IMR-90 (cell line): Measurements from ENCODE around the gene NT5DC2. TPM values are rescaled to one million over a fixed set of nuclear protein-coding genes. Genes with fewer than 3 reads are reported as not detected.

Experiments used
- CTCF ChIP-seq: conservative IDR thresholded peaks from 2 replicates; pipeline ENCODE4 v1.5.1; 2012; ENCODE audit warnings: mild to moderate bottlenecking, low read depth, low read length, improper control_type of control experiment
- FOS ChIP-seq: fragments of 150-350 bp; IDR thresholded peaks from 2 replicates; pipeline ENCODE4 v1.6.1; 2016; ENCODE audit warnings: low read depth, low read length
- NFE2L2 ChIP-seq: fragments of 150-350 bp; IDR thresholded peaks from 2 replicates; pipeline ENCODE4 v1.6.1; 2016; ENCODE audit warnings: low read depth, mild to moderate bottlenecking, low read length
- POLR2A ChIP-seq: IDR thresholded peaks from 2 replicates; pipeline ENCODE4 v1.6.1; 2012; ENCODE audit warnings: mild to moderate bottlenecking, low read depth, low read length
- polyA plus RNA-seq, 3 experiments: library from polyadenylated mRNA; depleted of rRNA; stranded (reverse); fragments of >200 nt; gene quantifications; 2 replicates each; pipeline ENCODE4 v1.2.3, GENCODE V29; 2012; ENCODE audit warnings: low replicate concordance in 1 of 3
- total RNA-seq: library from RNA; depleted of rRNA; stranded (reverse); fragments of >200 nt; gene quantifications from 2 replicates; pipeline ENCODE4 v1.2.3, GENCODE V29; 2012

NT5DC2 gene
- total and polyA plus RNA-seq, 2 of the 4 experiments (the other 2 are of a cell fraction), result 161 to 200 TPM

GRCh38 chr3:52528586-52529375 is 4.9 kb downstream of the NT5DC2 start (continued):
- TF ChIP-seq FOS, result no peak
- TF ChIP-seq NFE2L2, result no peak
- no peak for TF ChIP-seq POLR2A
- no peak for TF ChIP-seq CTCF
